Umbilical cord (tissue), 2 donors: Measurements from ENCODE around the gene ATP1A4. TPM values are rescaled to one million over a fixed set of nuclear protein-coding genes. Genes with fewer than 3 reads are reported as not detected.

ENCODE experiments used
- DNase-seq: peaks from one replicate; pipeline ENCODE4 v3.0.0-alpha.2; 2015; ENCODE audit warnings: low spot score
- total RNA-seq: library from RNA; depleted of rRNA; stranded (reverse); fragments of >200 nt; gene quantifications from one replicate; pipeline ENCODE4 v1.2.3, GENCODE V29; 2014; ENCODE audit warnings: low replicate concordance; ENCODE audit not compliant: insufficient read depth

The ATP1A4 gene
- total RNA-seq, 1 donor from 2014 or later, result 0.96 TPM

DNA sequence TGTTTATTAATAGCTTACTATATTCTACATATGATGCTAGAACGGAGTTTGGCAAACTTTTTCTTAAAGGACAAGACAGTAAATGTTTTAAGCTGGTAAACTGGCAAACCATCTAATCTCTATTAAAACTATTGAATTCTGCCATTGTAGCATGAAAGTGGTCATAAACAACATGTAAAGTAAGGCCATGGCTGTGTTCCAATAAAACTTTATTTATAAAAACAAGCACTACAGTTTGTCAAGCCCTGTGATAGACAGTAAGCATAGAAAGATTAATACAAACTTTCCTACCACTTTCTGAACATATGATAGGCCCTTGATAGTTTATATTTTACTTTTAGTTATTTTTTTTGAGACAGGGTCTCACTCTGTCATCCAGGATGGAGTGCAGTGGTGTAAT is 76.2 kb downstream of the ATP1A4 start:
- no peak for DNase-seq

GRCh38 chr1:160228431-160228830 is 77.0 kb downstream of the ATP1A4 start:
- DNase-seq, result no peak

- no peak for DNase-seq
Observed at GRCh38 chr1:160232911-160233310, 81.5 kb downstream of the ATP1A4 start.

Other genes with a start within 250 kb of the ATP1A4 start
- gene TAGLN2, start 226.1 kb upstream of the ATP1A4 start, total RNA-seq, result 60.7 TPM
- gene IGSF9, start 206.0 kb upstream of the ATP1A4 start, total RNA-seq, result 3.4 TPM
- 1.9 TPM for gene SLAMF9, start 197.4 kb upstream of the ATP1A4 start, total RNA-seq
- gene PIGM, start 119.6 kb upstream of the ATP1A4 start, total RNA-seq, result 7.9 TPM
- gene KCNJ10, start 81.4 kb upstream of the ATP1A4 start, total RNA-seq, result 4.6 TPM
- gene KCNJ9, start 70.1 kb upstream of the ATP1A4 start, total RNA-seq, result not detected
- gene IGSF8, start 53.0 kb upstream of the ATP1A4 start, total RNA-seq, result 8.2 TPM
- gene ATP1A2, start 35.8 kb upstream of the ATP1A4 start, total RNA-seq, result 11.1 TPM
- gene CASQ1, start 39.0 kb downstream of the ATP1A4 start, total RNA-seq, result not detected
- 55.6 TPM for gene PEA15, start 53.8 kb downstream of the ATP1A4 start, total RNA-seq
- 109 TPM for gene DCAF8, start 110.9 kb downstream of the ATP1A4 start, total RNA-seq
- gene PEX19, start 133.5 kb downstream of the ATP1A4 start, total RNA-seq, result 31.8 TPM
- 150 TPM for gene COPA, start 191.6 kb downstream of the ATP1A4 start, total RNA-seq
- 41.2 TPM for gene NCSTN, start 191.8 kb downstream of the ATP1A4 start, total RNA-seq
- 2.6 TPM for gene NHLH1, start 215.5 kb downstream of the ATP1A4 start, total RNA-seq
- gene VANGL2, start 249.0 kb downstream of the ATP1A4 start, total RNA-seq, result 1.9 TPM